HG03039 (cell line): ENCODE results near the gene MESP1.

Experiments
- ATAC-seq: cut with Tn5 transposase; IDR thresholded peaks from one replicate; pipeline ENCODE4 v1.9.1; 2021; ENCODE audit warnings: mild to moderate bottlenecking, moderate library complexity; ENCODE audit not compliant: unreplicated experiment

Gene MESP1

DNA sequence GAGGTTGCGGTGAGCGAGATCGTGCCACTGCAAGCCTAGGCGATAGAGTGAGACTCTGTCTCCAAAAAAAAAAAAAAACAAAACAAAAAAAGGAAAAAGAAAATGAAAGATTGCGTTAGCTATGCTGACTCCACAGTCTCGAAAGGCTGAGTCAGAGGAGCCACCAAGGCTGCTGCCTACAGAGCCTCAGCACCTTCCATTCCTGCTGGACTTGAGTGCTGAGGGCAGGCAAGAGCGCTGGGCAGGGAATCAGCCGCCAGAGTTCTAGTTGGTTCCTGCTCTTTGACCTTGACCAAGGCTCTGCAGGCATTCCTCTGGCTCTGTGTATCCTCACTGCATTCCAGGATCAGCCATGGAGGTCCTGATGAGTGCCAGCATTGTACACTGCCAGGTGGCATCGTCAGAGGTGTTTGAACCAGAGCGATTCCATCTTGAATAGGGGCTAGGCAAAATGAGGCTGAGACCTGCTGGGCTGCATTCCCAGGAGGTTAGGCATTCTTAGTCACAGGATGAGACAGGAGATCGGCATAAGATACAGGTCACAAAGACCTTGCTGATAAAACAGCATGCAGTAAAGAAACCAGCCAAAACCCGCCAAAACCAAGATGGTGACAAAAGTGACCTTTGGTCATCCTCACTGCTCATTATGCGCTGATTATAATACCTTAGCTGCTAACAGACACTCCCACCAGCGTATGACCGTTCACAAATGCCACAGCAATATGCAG lies 31.0 kb upstream of the MESP1 start:
- no peak for ATAC-seq

DNA sequence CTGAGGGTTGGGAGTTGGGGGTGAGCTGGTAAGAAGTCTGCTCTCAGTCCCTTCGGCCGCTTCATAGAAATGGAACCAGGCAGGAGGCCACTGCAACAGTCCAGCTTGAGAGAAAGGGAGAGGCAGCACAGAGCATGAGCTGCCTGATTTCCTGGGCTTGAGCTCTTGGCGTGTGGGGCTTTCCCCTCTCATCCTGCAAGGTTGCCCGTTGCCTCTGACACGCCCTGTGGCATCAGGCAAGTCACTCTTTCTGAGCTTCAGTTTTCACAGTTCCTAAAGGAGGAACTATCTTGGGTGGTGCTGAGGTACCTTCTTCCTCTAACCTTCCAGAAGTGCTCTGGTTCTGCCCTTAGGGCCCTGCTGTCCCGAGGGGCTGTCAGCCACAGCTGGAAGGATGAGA lies 30.0 kb upstream of the MESP1 start:
- ATAC-seq, result no peak

DNA sequence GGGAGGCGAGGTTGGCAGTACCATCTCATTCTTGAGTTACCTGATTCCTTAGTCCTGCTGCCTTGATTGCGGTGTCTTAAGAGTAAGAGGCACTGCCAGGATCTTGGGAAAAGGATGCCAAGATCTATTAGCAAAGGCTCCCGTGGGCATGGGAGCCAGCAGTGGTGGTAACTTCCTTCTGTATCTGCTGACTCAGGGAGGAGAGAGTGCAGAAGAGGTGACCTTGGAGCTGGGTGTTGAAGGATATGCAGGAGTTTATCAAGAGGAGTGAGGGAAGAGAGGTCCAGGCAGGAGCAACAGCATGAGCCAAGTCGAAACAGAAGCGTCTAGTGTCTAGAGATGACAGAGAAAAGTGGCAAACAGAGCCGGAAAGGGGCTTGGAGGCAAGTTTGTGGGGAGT lies 29.6 kb upstream of the MESP1 start:
- no peak for ATAC-seq

DNA sequence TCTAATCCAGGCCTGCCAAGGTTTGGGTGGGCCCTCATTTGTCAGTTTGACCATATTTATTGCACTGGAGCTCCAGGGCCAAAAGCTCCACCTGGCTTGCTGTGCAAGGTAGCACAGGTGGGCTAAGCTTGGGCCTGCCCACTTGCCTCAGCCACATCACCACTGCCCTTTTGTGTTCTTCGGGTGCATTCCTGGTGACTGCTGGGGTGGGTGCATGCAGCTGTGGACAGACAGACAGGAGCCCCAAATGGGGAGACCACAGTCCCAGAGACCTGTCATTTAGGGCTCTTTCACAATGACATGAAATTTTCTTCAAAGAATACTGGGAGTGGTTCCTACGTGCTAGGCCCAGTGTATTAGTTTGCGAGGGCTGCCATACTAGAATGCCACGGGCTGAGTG lies 27.8 kb upstream of the MESP1 start:
- no peak for ATAC-seq

DNA sequence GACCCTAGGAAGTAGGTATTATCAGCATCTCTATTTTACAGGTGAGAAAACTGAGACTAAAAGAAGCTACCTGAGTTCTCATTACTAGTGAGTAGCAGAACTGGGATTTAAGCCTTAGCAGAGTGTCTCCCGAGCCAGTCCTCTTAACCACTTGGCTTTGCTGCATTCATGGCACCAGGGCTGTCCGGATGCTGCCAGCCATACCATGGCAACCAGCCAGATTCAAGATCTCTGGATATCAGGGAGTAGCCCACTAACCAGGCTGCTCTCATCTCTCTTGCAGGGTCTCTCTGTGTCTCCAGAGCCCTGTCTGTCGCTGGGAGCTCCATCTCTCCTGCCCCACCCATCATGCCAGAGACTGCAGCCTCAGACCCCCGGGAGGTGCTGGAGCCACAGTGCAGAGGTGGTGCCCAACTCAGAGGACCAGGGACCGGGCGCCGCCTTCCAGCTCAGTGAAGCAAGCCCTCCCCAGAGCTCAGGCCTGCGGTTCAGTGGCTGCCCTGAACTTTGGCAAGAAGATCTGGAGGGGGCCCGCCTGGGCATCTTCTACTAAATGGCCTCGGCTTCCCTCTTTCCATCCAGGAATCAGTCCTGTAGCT lies 26.8 kb upstream of the MESP1 start:
- no peak for ATAC-seq

DNA sequence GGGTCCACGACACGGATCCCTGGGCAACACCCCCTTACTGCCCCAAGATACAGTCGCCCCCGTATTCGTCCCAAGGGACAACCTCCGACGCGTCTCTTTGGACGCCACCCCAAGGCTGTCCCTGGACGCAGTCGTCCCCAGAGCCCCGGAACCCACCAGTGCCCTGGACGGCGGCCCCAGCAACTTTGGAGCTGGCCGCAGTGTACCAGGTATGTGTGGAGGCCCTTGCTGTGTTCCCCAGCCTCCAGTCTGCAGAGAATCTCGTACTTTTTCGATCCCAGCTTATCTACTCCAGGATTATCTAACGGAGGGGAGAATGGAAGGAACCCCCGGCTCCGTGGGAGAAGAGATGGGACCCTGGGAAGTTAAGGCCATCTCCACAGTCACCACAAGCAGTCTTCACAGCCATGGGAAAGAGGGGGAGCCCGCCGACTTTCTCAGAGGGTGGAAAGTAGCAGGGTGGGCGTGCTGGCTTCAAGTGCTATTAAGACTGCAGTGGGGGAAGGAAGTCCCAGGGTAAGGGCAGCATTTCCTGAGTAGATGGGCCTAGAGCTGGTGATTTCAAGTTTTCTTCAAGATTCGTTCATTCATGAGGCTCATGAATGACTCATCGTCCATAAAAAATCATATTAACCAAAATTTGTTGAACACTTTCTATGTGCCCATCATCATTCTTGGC lies 26.2 kb upstream of the MESP1 start:
- no peak for ATAC-seq

DNA sequence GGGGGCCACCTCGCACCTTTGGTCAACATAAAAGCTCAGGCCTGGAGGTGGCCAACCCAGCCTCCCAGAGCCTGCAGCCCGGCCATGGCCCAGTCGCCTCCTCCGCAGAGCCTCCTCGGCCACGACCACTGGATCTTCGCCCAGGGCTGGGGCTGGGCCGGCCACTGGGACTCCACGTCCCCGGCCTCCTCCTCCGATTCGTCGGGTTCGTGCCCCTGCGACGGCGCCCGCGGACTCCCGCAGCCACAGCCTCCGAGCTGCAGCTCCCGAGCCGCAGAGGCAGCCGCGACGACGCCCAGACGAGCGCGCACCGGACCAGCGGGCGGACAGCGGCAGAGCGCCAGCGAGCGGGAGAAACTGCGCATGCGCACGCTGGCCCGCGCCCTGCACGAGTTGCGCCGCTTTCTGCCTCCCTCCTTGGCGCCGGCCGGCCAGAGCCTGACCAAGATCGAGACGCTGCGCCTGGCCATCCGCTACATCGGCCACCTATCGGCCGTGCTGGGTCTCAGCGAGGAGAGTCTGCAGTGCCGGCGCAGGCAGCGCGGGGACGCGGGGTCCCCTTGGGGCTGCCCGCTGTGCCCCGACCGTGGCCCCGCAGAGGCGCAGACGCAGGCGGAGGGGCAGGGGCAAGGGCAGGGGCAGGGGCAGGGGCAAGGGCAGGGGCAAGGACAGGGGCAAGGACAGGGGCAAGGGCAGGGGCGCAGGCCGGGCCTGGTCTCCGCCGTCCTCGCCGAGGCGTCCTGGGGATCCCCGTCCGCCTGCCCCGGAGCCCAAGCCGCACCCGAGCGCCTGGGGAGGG lies 25.4 kb upstream of the MESP1 start, which contains the start of gene MESP2:
Gene MESP2 (plus strand): TSS at position 59 of the 799 bp plus-strand sequence. CDS start 26 bp downstream, at position 85.
- ATAC-seq, result no peak

DNA sequence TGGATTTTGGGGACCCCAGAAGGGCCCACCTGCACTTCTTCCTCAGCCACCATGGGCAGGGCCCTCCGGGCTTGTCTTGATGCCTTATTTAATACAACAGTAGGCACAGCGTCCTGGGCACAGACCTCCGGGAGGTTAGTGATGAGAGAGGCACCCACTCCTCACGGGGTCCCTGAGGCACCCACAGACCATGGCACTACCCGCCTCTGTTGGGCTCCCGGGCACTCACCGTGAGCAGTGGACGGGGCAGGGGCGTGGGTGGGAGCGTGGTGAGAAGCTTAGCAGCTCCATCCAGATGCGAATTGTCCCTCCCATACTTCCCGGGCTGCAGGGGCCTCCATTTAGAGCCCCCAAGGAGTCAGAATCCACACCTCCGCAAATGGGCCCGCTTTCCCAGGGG lies 24.8 kb upstream of the MESP1 start:
- no peak for ATAC-seq

DNA sequence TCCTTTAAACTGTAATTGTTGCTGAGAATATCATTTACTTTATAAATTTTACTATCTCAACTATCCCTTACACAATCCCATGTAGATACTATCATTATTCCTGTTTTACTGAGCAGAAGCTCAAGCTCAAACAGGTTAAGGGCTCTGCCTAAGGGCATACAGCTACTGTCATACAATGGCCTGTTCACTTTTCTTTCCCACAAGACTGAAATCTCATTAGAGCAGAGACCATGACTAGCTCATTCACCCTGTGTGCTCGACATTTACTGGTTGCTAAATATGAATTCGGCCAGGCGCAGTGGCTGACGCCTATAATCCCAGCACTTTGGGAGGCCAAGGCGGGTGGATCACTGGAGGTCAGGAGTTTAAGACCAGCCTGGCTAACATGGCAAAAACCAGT lies 23.4 kb upstream of the MESP1 start:
- ATAC-seq, result no peak

DNA sequence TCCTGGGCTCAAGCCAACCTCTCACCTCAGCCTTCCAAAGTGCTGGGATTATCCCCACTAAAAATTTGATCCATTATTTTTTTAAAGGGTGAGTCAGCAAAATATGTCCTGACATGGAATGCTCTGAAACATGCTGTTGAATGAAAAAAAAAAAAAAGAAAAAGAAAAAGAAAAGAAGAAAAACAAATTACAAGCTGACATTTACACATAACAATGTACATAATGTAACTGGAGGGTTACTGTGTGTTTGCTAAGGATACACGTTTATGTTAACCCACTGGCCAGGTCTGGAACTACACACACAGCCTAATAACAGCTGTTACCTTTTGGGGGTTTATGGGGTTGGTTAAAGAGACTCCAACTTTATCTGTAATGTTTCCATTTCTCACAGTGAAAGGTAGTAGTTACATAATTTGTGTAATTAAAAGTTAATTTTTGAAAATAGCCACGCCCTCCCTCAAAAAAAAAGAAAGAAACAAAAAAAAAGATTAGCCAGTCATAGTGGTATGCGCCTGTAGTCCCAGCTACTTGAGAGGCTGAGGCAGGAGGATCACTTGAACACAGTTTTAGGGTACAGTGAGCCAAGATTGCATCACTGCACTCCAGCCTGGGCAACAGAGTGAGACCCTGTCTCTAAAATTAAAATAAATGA lies 22.0 kb upstream of the MESP1 start:
- no peak for ATAC-seq

DNA sequence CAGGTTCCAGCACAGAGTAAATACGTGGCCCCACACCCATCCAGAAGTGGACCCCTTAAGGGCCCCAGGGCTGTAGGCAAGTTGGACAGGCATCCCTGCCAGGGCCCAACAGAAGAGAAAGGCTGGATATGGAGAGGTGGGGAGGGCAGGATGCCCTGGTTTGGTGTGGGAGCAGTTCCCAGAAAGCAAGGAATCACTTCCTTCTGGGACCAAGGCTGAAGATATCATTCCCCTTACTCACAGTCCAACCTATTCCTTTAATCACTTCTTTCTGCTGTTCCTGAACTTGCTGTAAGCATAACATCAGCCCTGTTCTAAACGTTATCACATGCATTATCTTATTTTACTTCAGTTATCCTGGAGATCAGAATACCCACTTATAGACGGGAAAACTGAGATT lies 19.0 kb upstream of the MESP1 start:
- no peak for ATAC-seq

DNA sequence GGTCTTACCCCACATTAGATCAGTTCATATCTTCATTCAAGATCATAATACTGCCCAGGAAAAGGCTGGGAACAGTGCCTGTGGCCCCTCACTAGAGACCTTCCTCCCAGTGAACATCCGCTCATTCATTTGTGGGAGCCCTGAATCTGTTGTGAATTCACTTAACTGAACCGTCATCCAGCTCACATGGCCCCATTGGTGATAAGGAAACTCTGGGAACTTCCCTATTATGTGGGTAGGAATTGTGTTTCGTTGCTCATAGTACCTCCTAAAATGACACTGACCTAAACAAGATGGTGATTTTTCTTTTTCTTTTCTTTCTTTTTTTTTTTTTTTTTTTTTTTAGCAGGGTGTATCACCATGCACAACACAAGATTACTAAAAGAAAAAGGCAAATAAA lies 18.3 kb upstream of the MESP1 start:
- no peak for ATAC-seq

DNA sequence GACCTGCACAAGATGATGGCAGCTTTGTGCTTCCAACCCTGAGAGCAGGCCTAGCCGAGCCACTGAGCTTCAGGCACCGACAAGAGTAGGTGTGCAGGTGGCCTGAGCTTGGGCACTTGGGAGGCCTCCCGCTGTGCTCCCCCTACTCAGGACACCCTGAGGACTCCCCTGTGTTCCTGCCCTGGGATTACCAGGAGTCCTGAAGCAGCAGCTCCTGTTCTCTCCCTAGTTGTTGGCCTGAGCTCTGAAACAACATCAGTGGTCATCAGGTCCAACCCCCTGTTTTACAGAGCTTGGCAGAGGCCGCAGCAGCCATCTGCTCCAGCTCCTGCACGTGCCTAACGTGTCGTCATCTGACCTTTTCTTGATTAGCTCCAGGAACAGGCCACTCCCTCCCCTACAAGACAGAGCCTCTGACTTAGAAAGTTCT lies 17.0 kb upstream of the MESP1 start:
- no peak for ATAC-seq

DNA sequence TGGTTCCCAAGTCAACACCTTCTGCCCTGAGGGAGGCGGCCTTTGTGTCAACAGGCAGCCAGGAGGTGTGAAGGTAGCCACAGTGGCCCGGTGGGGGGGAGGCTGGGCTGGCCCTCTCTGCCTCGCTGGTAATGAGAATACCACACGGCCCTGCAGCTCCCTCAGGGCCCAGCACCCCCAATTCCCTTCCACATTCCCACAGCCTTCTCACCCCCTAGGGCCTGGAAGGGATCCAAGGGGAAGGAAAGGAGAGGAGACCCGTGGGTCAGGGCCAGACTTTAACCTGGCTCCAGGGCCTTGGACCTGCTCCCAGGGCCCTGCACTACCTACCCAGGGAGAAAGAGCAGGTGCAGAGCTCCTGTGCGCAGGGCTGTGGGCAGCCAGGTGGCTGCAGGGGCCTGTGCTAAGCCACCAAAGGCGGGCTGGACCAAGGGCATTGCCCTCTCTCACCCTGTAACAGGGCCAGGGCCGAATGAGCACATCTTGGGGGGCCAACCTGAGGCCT lies 16.4 kb upstream of the MESP1 start:
- ATAC-seq, result no peak

DNA sequence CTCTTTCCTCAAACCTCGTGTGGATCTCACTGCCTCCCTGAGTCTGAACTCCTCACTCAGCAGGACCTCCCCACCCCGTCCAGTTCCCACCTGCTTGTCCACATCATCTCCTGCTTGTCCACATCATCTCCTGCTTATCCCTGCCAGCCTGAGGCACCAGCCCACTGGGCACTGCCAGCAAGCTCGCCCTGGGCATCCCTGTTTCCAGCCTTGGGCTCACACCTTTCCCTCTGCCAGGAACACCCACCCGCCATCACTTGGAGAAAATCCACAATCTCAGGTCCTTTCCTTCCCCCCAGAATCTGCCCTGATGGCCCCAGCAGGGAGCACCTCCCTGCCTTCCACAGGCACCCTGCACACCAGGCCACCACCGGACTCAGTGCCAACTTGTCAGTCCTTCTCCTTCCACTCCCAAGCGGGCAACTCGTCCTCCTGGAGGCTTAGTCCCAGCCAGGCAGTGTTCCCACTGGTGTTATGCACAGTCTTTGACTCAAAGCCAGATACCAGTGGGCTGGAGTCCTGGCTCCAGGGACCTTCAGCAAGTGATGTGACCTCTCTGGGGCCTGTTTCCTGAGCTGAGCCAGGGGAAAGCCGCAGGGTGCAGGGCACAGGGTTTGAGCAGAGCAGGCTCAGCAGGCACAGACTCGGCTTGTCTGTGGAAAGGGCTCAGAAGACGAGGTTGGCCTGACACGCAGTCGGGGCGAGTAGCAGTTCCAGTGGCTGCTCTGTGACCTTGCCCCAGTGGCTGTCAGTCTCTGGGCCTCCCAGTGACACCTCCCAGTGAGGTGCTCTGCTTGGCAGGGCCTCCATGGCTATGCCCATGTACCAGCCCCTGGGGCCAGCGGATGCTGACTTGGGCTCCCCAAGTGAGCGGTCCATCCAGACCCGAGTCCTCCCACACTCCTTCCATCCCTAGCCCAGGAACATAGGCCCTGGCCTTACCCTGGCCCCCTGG lies 15.6 kb upstream of the MESP1 start:
- no peak for ATAC-seq

DNA sequence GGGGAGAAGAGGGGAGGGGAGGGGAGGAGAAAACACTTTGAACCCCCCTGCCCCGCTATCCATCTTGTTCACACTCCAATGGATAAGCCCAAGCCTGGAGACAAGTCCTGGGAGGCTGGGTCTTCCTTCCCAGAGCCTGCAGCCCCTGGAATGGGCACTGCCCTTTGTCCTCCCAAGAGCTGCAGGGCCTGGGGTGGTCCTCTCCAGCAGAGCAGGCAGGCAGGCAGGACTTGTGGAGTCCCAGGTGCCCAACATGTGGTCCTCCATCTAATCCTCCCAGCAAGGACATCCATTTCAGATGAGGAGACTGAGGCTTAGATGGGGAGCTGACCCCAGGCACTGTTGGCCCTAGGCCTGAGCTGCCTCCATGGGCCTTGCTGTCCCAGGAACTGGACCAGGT lies 14.6 kb upstream of the MESP1 start:
- no peak for ATAC-seq

DNA sequence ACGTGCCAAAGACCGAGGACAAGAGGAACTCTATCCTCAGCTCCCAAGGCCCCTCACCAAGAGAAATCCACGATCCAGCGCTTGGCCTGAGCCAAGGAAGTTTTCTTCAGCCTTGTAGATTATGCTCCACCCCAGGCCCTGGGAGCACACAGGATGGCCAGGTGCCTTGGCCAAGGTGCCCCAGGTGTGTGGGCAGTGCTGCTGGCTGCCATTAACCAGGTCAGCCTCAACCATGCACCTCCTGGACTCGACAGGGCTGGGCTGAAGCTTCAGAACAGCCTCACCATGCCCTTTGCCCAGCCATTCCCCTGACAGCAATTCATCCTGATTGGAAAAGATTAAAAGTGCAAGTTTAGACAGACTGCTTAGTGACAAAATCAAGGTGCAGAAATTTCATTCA lies 10.9 kb upstream of the MESP1 start:
- ATAC-seq, result no peak

DNA sequence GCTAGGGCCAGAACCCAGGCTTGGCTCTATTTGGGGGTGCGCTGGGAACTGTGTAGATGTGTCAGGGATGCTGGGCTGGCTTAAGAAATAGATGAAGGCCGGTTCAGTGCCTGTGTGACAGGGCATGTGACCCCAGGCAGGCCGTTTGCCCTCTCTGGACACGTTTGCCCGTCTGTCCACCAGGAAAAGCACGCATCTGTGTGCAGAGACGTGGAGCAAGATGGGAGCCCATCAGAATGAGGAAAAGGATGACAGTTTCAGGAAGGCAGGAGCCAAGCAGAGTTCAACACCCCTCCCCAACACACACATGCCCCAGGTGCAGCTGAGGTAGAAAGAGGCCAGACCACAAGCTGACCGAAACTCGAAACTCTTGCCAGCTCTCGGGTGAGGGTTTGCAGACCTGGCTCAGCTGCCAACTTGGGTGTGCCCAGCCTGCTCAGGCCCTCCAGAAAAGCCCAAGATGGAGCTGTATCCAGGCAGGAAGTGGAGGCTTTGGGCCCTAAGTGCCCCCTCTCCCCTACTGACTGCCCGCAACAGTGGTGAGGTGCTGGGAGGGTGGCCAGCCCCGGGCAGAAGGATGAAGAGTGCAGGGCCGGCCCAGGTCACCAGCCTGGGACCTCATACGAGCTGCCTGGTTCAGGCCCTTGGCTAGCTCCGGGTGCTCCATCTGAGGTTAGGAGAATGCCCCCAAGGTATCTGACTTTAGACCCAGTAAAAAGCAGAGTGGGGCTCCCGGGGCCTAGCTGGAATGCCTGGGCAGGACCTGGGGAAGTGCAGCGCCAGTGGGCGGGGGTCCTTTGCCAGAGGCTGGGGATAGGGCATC lies 10.2 kb upstream of the MESP1 start:
- no peak for ATAC-seq
